Measurements from ENCODE around the gene INIP. TPM values are rescaled to one million over a fixed set of nuclear protein-coding genes. Genes with fewer than 3 reads are reported as not detected.

The INIP gene
- polyA plus RNA-seq, 1 donor from 2014 or later: 64.7 TPM

GRCh38 chr9:112665347-112665746, 52.6 kb downstream of the INIP start:
- Histone ChIP-seq H3K9me2 (ENCODE audit: insufficient read depth, low read length) (no peaks in the 10 kb centered on the region), H4K20me1 (ENCODE audit: insufficient read depth) (no peaks in the 10 kb centered on the region), H3K27ac (ENCODE audit: low read length) (no peak overlapping the region), H3K4me3 (ENCODE audit: low read length) (no peak overlapping the region), H3F3A (ENCODE audit: insufficient read depth, low read length, poor library complexity, severe bottlenecking) (no peaks in the 10 kb centered on the region), H3K4me2 (ENCODE audit: low read length) (no peak overlapping the region), H3K9ac (ENCODE audit: low read length) (no peak overlapping the region), H2AFZ (ENCODE audit: low read depth, low read length) (no peak overlapping the region), H3K9me3 (ENCODE audit: low read length) (no peaks in the 10 kb centered on the region), H3K79me2 (replicated peaks; ENCODE audit: insufficient read depth, low read length) (no peaks in the 10 kb centered on the region), H3K36me3 (ENCODE audit: insufficient read depth, low read length) (no peaks in the 10 kb centered on the region), H3K27me3 (ENCODE audit: insufficient read depth, low read depth, low read length) (no peaks in the 10 kb centered on the region)
- no peak for TF ChIP-seq REST (IDR thresholded peaks at IDR 0.05; ENCODE audit: borderline replicate concordance)
- TF ChIP-seq POLR2AphosphoS5 (IDR thresholded peaks at IDR 0.05): no peak
- no peak for TF ChIP-seq EP300 (conservative IDR thresholded peaks at IDR 0.05; ENCODE audit: poor library complexity, severe bottlenecking)
- no peak for TF ChIP-seq SMC3 (conservative IDR thresholded peaks at IDR 0.05; ENCODE audit: poor library complexity)
- no peak for TF ChIP-seq RAD21 (conservative IDR thresholded peaks at IDR 0.05)
- no peak for TF ChIP-seq MXI1 (conservative IDR thresholded peaks at IDR 0.05; ENCODE audit: poor library complexity, severe bottlenecking)
- no peak for TF ChIP-seq TAF1 (IDR thresholded peaks at IDR 0.05; ENCODE audit: low read depth)
- TF ChIP-seq CTCF (IDR thresholded peaks at IDR 0.05; ENCODE audit: poor library complexity, severe bottlenecking): no peak
- TF ChIP-seq EZH2 (IDR thresholded peaks at IDR 0.05; ENCODE audit: borderline replicate concordance, insufficient read depth, low read length, poor library complexity, severe bottlenecking): no peak

- H3K79me2 ChIP-seq (replicated peaks; ENCODE audit: insufficient read depth, low read length): no peaks in the 10 kb centered on the region
- no peaks in the 10 kb centered on the region for H3K36me3 ChIP-seq (ENCODE audit: insufficient read depth, low read length)
- no peak overlapping the region for H3K9ac ChIP-seq (ENCODE audit: low read length)
- H3K4me3 ChIP-seq (ENCODE audit: low read length): no peak overlapping the region
- H3K9me3 ChIP-seq (ENCODE audit: low read length): no peaks in the 10 kb centered on the region
- H3K9me2 ChIP-seq (ENCODE audit: insufficient read depth, low read length): no peaks in the 10 kb centered on the region
- no peak overlapping the region for H3K4me2 ChIP-seq (ENCODE audit: low read length)
- no peaks in the 10 kb centered on the region for H3F3A ChIP-seq (ENCODE audit: insufficient read depth, low read length, poor library complexity, severe bottlenecking)
- H4K20me1 ChIP-seq (ENCODE audit: insufficient read depth): no peaks in the 10 kb centered on the region
- H2AFZ ChIP-seq (ENCODE audit: low read depth, low read length): no peak overlapping the region
- no peak overlapping the region for H3K27ac ChIP-seq (ENCODE audit: low read length)
- H3K27me3 ChIP-seq (ENCODE audit: insufficient read depth, low read depth, low read length): no peaks in the 10 kb centered on the region
- no peak for TF ChIP-seq TAF1 (IDR thresholded peaks at IDR 0.05; ENCODE audit: low read depth)
- TF ChIP-seq MXI1 (conservative IDR thresholded peaks at IDR 0.05; ENCODE audit: poor library complexity, severe bottlenecking): no peak
- no peak for TF ChIP-seq REST (IDR thresholded peaks at IDR 0.05; ENCODE audit: borderline replicate concordance)
- no peak for TF ChIP-seq EP300 (conservative IDR thresholded peaks at IDR 0.05; ENCODE audit: poor library complexity, severe bottlenecking)
- TF ChIP-seq RAD21 (conservative IDR thresholded peaks at IDR 0.05): no peak
- TF ChIP-seq CTCF (IDR thresholded peaks at IDR 0.05; ENCODE audit: poor library complexity, severe bottlenecking): no peak
- no peak for TF ChIP-seq POLR2AphosphoS5 (IDR thresholded peaks at IDR 0.05)
- TF ChIP-seq EZH2 (IDR thresholded peaks at IDR 0.05; ENCODE audit: borderline replicate concordance, insufficient read depth, low read length, poor library complexity, severe bottlenecking): no peak
Measured at GRCh38 chr9:112664531-112664930, 53.4 kb downstream of the INIP start.
